HCT116 (cell line): Measurements from ENCODE around the gene HEATR5A. TPM values are rescaled to one million over a fixed set of nuclear protein-coding genes. Genes with fewer than 3 reads are reported as not detected.

Experiments
- ATAC-seq: fragments of 200-7000 bp; cut with Tn5 transposase; 2 replicates; pipeline ENCODE4 v1.9.1; 2020; ENCODE audit warnings: mild to moderate bottlenecking, moderate library complexity
- BruUV-seq: library from RNA; stranded (reverse); fragments of 400-500 nt; replicated peaks from 2 replicates; lab custom pipeline; 2021; lab: Mats Ljungman, UMichigan
- CTCF ChIA-PET: fragments of 300-600 bp; sonication (Branson Sonifier 250); formaldehyde crosslinking; loops from one replicate; lab custom pipeline; 2021; ENCODE audit warnings: antibody characterized with exemption; lab: Charles Lee
- POLR2A ChIA-PET: fragments of 300-600, 350-600 bp; sonication (Branson Sonifier 250); formaldehyde crosslinking; loops from one replicate; lab custom pipeline; 2021; ENCODE audit warnings: antibody characterized with exemption; lab: Charles Lee
- RAD21 ChIA-PET, 2 experiments: fragments of 300-600 bp; sonication (Branson Sonifier 250); formaldehyde crosslinking; loops; one replicate each; lab custom pipeline; 2023; ENCODE audit warnings: low total read pairs in 2 of 2; ENCODE audit not compliant: uncharacterized antibody in 2 of 2, unreplicated experiment in 2 of 2, low non-redundant PET in 1 of 2; lab: Charles Lee
- DNase-seq: peaks from one replicate; pipeline ENCODE4 v3.0.0-alpha.2; 2010; ENCODE audit warnings: low read depth, low spot score
- H2AFZ ChIP-seq: fragments of 200-600 bp; shearing (Covaris generic), sonication (generic); 2 replicates; pipeline ENCODE4 v1.6.1; 2017; ENCODE audit warnings: low read depth, mixed run types, mixed read lengths, antibody characterized with exemption, low read length; ENCODE audit not compliant: poor library complexity, severe bottlenecking
- H3K27ac ChIP-seq: 2 replicates; pipeline ENCODE4 v1.5.1; 2012; ENCODE audit warnings: low read depth, low read length
- H3K27me3 ChIP-seq: fragments of 200-600 bp; sonication (generic); 2 replicates; pipeline ENCODE4 v1.6.1; 2016; ENCODE audit warnings: mixed run types, low read length, mixed read lengths; ENCODE audit not compliant: insufficient read depth
- H3K36me3 ChIP-seq, 2 experiments: fragments of 200-500 bp in 1 of 2; fragments of 200-600 bp in 1 of 2; sonication (Bioruptor generic) in 1 of 2; sonication (generic) in 1 of 2; 2 replicates each; pipeline versions ENCODE4 v1.5.1 to v1.6.1; 2014 to 2016; ENCODE audit warnings: low read length in 2 of 2, inconsistent platforms in 1 of 2, mixed read lengths in 1 of 2, mixed run types in 1 of 2; ENCODE audit not compliant: insufficient read depth in 2 of 2, control insufficient read depth in 1 of 2
- H3K4me1 ChIP-seq, 2 experiments: fragments of 200-600 bp in 1 of 2; sonication (generic) in 1 of 2; 2 replicates each; pipeline versions ENCODE4 v1.5.1 to v1.6.1; 2012 to 2017; ENCODE audit warnings: low read length in 2 of 2, inconsistent platforms in 1 of 2, mild to moderate bottlenecking in 1 of 2, mixed read lengths in 1 of 2, mixed run types in 1 of 2, moderate library complexity in 1 of 2; ENCODE audit not compliant: insufficient read depth in 2 of 2, control insufficient read depth in 1 of 2
- H3K4me2 ChIP-seq: fragments of 200-600 bp; sonication (generic); 2 replicates; pipeline ENCODE4 v1.6.1; 2017; ENCODE audit warnings: mixed run types, low read length, mixed read lengths
- H3K4me3 ChIP-seq, 2 experiments: fragments of 200-600 bp in 1 of 2; sonication (generic) in 1 of 2; replicated peaks in 1 of 2; 2 replicates each; pipeline ENCODE4 v1.5.1; 2011 to 2016; ENCODE audit warnings: low read length in 2 of 2, control low read depth in 1 of 2, low read depth in 1 of 2, mild to moderate bottlenecking in 1 of 2, mixed read lengths in 1 of 2, mixed run types in 1 of 2
- H3K79me2 ChIP-seq: fragments of 200-600 bp; sonication (generic); 2 replicates; pipeline ENCODE4 v1.6.1; 2017; ENCODE audit warnings: mild to moderate bottlenecking, mixed run types, low read length, moderate library complexity, mixed read lengths; ENCODE audit not compliant: insufficient read depth
- H3K9ac ChIP-seq: fragments of 200-600 bp; sonication (generic); 2 replicates; pipeline ENCODE4 v1.6.1; 2016; ENCODE audit warnings: low read length, mixed read lengths
- H3K9me2 ChIP-seq: fragments of 200-600 bp; sonication (generic), shearing (Covaris generic); 2 replicates; pipeline ENCODE4 v1.6.1; 2017; ENCODE audit warnings: mixed run types, mild to moderate bottlenecking, moderate library complexity; ENCODE audit not compliant: insufficient read depth
- H3K9me3 ChIP-seq, 2 experiments: fragments of 200-500 bp in 1 of 2; fragments of 200-600 bp in 1 of 2; sonication (Bioruptor generic) in 1 of 2; sonication (generic) in 1 of 2; 2 replicates each; pipeline ENCODE4 v1.6.1; 2014 to 2017; ENCODE audit warnings: low read length in 2 of 2, mixed read lengths in 2 of 2, inconsistent platforms in 1 of 2, low read depth in 1 of 2, mild to moderate bottlenecking in 1 of 2, mixed run types in 1 of 2, moderate library complexity in 1 of 2; ENCODE audit not compliant: control insufficient read depth in 1 of 2, insufficient read depth in 1 of 2
- H4K20me1 ChIP-seq: fragments of 200-600 bp; sonication (generic), shearing (Covaris generic); 2 replicates; pipeline ENCODE4 v1.6.1; 2017; ENCODE audit warnings: mixed run types, mild to moderate bottlenecking, moderate library complexity; ENCODE audit not compliant: insufficient read depth
- CTCF ChIP-seq, 3 experiments: fragments of 200-600 bp in 1 of 3; sonication (generic) in 1 of 3; IDR thresholded peaks in 2 of 3; conservative IDR thresholded peaks in 1 of 3; 2 replicates each; pipeline ENCODE4 v1.5.1; 2012 to 2017; ENCODE audit warnings: low read depth in 2 of 3, low read length in 2 of 3, antibody characterized with exemption in 1 of 3, borderline replicate concordance in 1 of 3, control low read depth in 1 of 3, mild to moderate bottlenecking in 1 of 3, mixed read lengths in 1 of 3, mixed run types in 1 of 3, moderate library complexity in 1 of 3; ENCODE audit not compliant: insufficient read depth in 1 of 3
- ELF1 ChIP-seq: IDR thresholded peaks from 2 replicates; pipeline ENCODE4 v1.6.1; 2012; ENCODE audit warnings: low read depth, borderline replicate concordance
- REST ChIP-seq: IDR thresholded peaks from 2 replicates; pipeline ENCODE4 v1.6.1; 2012; ENCODE audit warnings: low read depth
- SIN3A ChIP-seq: IDR thresholded peaks from 2 replicates; pipeline ENCODE4 v1.6.1; 2012; ENCODE audit warnings: low read depth
- YY1 ChIP-seq: IDR thresholded peaks from 2 replicates; pipeline ENCODE4 v1.6.1; 2011; ENCODE audit warnings: low read length, low read depth, moderate library complexity, mild to moderate bottlenecking; ENCODE audit not compliant: insufficient replicate concordance; ENCODE audit errors: extremely low read depth
- intact Hi-C: fragments of 100-400 bp; cut with micrococcal nuclease; formaldehyde crosslinking; loops from 2 replicates; pipeline ENCODE4 v1.10.0; 2022
- total RNA-seq: library from RNA; stranded (reverse); gene quantifications from one replicate; pipeline ENCODE4 v1.2.1, GENCODE V29; 2021; ENCODE audit not compliant: unreplicated experiment

Gene HEATR5A
- total RNA-seq, 1 experiment from 2014 or later = 20.9 TPM

- Histone ChIP-seq H3K9ac (no peak overlapping the region), H4K20me1 (no peaks in the 10 kb centered on the region), H2AFZ (no peak overlapping the region), H3K27me3 (no peaks in the 10 kb centered on the region), H3K27ac (no peak overlapping the region), H3K4me3 (no peak overlapping the region), H3K79me2 (no peaks in the 10 kb centered on the region), H3K4me1 (peaks cover 0 to 5% of the 10 kb centered on the region in 2 experiments; a peak in 2 of 4 replicates), H3K36me3 (no peaks in the 10 kb centered on the region), H3K9me2 (no peaks in the 10 kb centered on the region), H3K4me2 (no peak overlapping the region), H3K9me3 (peaks cover 0 to 5% of the 10 kb centered on the region in 2 experiments; a peak in 2 of 4 replicates)
- ATAC-seq (no peak), DNase-seq (no peak)
- ChIA-PET CTCF (no interaction called here), RAD21 (no interaction called here), POLR2A (no interaction called here)
- BruUV-seq = no TSS peak
- intact Hi-C loops = no loop called here
- TF ChIP-seq YY1 (no peak), REST (no peak), SIN3A (no peak), ELF1 (no peak), CTCF (IDR thresholded peaks at IDR 0.05 in 2 of 3, conservative IDR thresholded peaks at IDR 0.05 in 1 of 3; ENCODE audit: borderline replicate concordance in 1 of 3, insufficient read depth in 1 of 3, low read depth in 2 of 3, low read length in 2 of 3) (no peak)
These were observed 141.5 kb downstream of the HEATR5A start for GRCh38 chr14:31278883-31279282.
